ENCODE data around the gene SORBS1.

Gene SORBS1

GRCh38 chr10:95382174-95382573, 179.0 kb downstream of the SORBS1 start:
- no peak for TF ChIP-seq CTCF (IDR thresholded peaks at IDR 0.05; ENCODE audit: low read depth, low read length)
- no peak overlapping the region for H3K4me3 ChIP-seq (replicated peaks in 1 of 2; ENCODE audit: low read depth in 2 of 2, low read length in 2 of 2)
- no peak for DNase-seq (ENCODE audit: low read depth in 2 of 2)

- TF ChIP-seq CTCF (IDR thresholded peaks at IDR 0.05; ENCODE audit: low read depth, low read length) = no peak
- no peak for DNase-seq (ENCODE audit: low read depth in 2 of 2)
- no peak overlapping the region for H3K4me3 ChIP-seq (replicated peaks in 1 of 2; ENCODE audit: low read depth in 2 of 2, low read length in 2 of 2)
These were observed 183.2 kb downstream of the SORBS1 start for GRCh38 chr10:95377950-95378349.

- no peak overlapping the region for H3K4me3 ChIP-seq (replicated peaks in 1 of 2; ENCODE audit: low read depth in 2 of 2, low read length in 2 of 2)
- no peak for TF ChIP-seq CTCF (IDR thresholded peaks at IDR 0.05; ENCODE audit: low read depth, low read length)
- DNase-seq (ENCODE audit: low read depth in 2 of 2) = no peak
These were observed 185.8 kb downstream of the SORBS1 start for GRCh38 chr10:95375418-95375817.

GRCh38 chr10:95374597-95375209, 186.5 kb downstream of the SORBS1 start:
- DNase-seq (ENCODE audit: low read depth in 2 of 2) = peak; percentile 80 to 82
- H3K4me3 ChIP-seq (replicated peaks in 1 of 2; ENCODE audit: low read depth in 2 of 2, low read length in 2 of 2) = no peak overlapping the region
- peak; percentile 91 for TF ChIP-seq CTCF (IDR thresholded peaks at IDR 0.05; ENCODE audit: low read depth, low read length)

- no peak overlapping the region for H3K4me3 ChIP-seq (replicated peaks in 1 of 2; ENCODE audit: low read depth in 2 of 2, low read length in 2 of 2)
- no peak for TF ChIP-seq CTCF (IDR thresholded peaks at IDR 0.05; ENCODE audit: low read depth, low read length)
- no peak for DNase-seq (ENCODE audit: low read depth in 2 of 2)
These were observed 187.5 kb downstream of the SORBS1 start for GRCh38 chr10:95373660-95374059.

- H3K4me3 ChIP-seq (replicated peaks in 1 of 2; ENCODE audit: low read depth in 2 of 2, low read length in 2 of 2) = no peak overlapping the region
- no peak for DNase-seq (ENCODE audit: low read depth in 2 of 2)
- no peak for TF ChIP-seq CTCF (IDR thresholded peaks at IDR 0.05; ENCODE audit: low read depth, low read length)
These were observed 196.8 kb downstream of the SORBS1 start for GRCh38 chr10:95364342-95364741.

All from cardiac fibroblast (primary cell).